Measurements from ENCODE around the gene CTSK.
A peak's percentile ranks its signal among the peaks of the same experiment; 100 is the strongest.
"Not testable (repeated sequence)": the region's sequence is repeated elsewhere in the genome, so short reads cannot be mapped to it uniquely, and the experiment has no call there.

Gene CTSK

GRCh38 chr1:150808121-150808520, at the start of gene CTSK:
Gene CTSK (minus strand): TSS chr1:150808260. CDS start chr1:150806805, 1,455 bp downstream.
- FAIRE-seq = no peak

GRCh38 chr1:150852734-150853133, 44.7 kb upstream of the CTSK start:
- FAIRE-seq = not testable (repeated sequence)

- not testable (repeated sequence) for FAIRE-seq
Observed at GRCh38 chr1:150850801-150851362, 42.8 kb upstream of the CTSK start.

GRCh38 chr1:150846473-150847146, 38.5 kb upstream of the CTSK start:
- no peak for FAIRE-seq

GRCh38 chr1:150843474-150843873, 35.4 kb upstream of the CTSK start:
- FAIRE-seq = no peak

- FAIRE-seq = no peak
Observed at GRCh38 chr1:150842964-150843363, 34.9 kb upstream of the CTSK start.

GRCh38 chr1:150842343-150842742, 34.3 kb upstream of the CTSK start:
- FAIRE-seq = no peak

GRCh38 chr1:150841626-150842025, 33.6 kb upstream of the CTSK start:
- FAIRE-seq = no peak

- FAIRE-seq = not testable (repeated sequence)
Observed at GRCh38 chr1:150840850-150841249, 32.8 kb upstream of the CTSK start.

GRCh38 chr1:150836129-150836773, 28.2 kb upstream of the CTSK start:
- FAIRE-seq = peak; percentile 82

- not testable (repeated sequence) for FAIRE-seq
Observed at GRCh38 chr1:150833961-150834360, 25.9 kb upstream of the CTSK start.

GRCh38 chr1:150832597-150832996, 24.5 kb upstream of the CTSK start:
- FAIRE-seq = no peak

GRCh38 chr1:150829751-150830150, 21.7 kb upstream of the CTSK start:
- no peak for FAIRE-seq

GRCh38 chr1:150826299-150826698, 18.2 kb upstream of the CTSK start:
- FAIRE-seq = no peak

GRCh38 chr1:150820730-150821512, 12.9 kb upstream of the CTSK start:
- no peak for FAIRE-seq

GRCh38 chr1:150815871-150816270, 7.8 kb upstream of the CTSK start:
- no peak for FAIRE-seq

- FAIRE-seq = no peak
Observed at GRCh38 chr1:150813028-150813707, 5.1 kb upstream of the CTSK start.

GRCh38 chr1:150810958-150811659, 3.0 kb upstream of the CTSK start:
- no peak for FAIRE-seq

GRCh38 chr1:150809651-150810050, 1.6 kb upstream of the CTSK start:
- no peak for FAIRE-seq

- no peak for FAIRE-seq
Observed at GRCh38 chr1:150808846-150809245, 786 bp upstream of the CTSK start.

GRCh38 chr1:150807249-150808023, 624 bp downstream of the CTSK start:
- no peak for FAIRE-seq

Data from islet of Langerhans (tissue), 1 donor.